ENCODE results near the gene PHF2.

Gene PHF2

GRCh38 chr9:93568169-93568568 is 8.2 kb upstream of the PHF2 start:
- ATAC-seq (no peak), DNase-seq (no peak)

- no peak for DNase-seq
- ATAC-seq, result no peak
Observed at GRCh38 chr9:93569621-93570174, 6.7 kb upstream of the PHF2 start.

- DNase-seq (no peak), ATAC-seq (no peak)
Observed at GRCh38 chr9:93572221-93572620, 4.2 kb upstream of the PHF2 start.

- ATAC-seq (no peak), DNase-seq (no peak)
Observed at GRCh38 chr9:93572636-93573515, 3.5 kb upstream of the PHF2 start.

GRCh38 chr9:93573516-93573828 is 2.9 kb upstream of the PHF2 start:
- DNase-seq, result no peak
- no peak for ATAC-seq

- ATAC-seq (no peak), DNase-seq (no peak)
Observed at GRCh38 chr9:93574091-93574899, 2.1 kb upstream of the PHF2 start.

- DNase-seq, result no peak
- ATAC-seq, result no peak
Observed at GRCh38 chr9:93574900-93575795, 1.2 kb upstream of the PHF2 start.

- peak; percentile 19 for ATAC-seq
Observed at GRCh38 chr9:93575796-93576257, 557 bp upstream of the PHF2 start.

GRCh38 chr9:93577078-93577974 is 942 bp downstream of the PHF2 start:
- peak; percentile 37 for DNase-seq

More at GRCh38 chr9:93575796-93576257, 557 bp upstream of the PHF2 start:
- DNase-seq, result peak; percentile 66

GRCh38 chr9:93577975-93578682 is 1.7 kb downstream of the PHF2 start:
- ATAC-seq, result no peak

More at GRCh38 chr9:93577078-93577974, 942 bp downstream of the PHF2 start:
- peak; percentile 7 for ATAC-seq

GRCh38 chr9:93578844-93579243 is 2.5 kb downstream of the PHF2 start:
- no peak for ATAC-seq
- no peak for DNase-seq

More at GRCh38 chr9:93577975-93578682, 1.7 kb downstream of the PHF2 start:
- DNase-seq, result no peak

GRCh38 chr9:93579711-93580516 is 3.5 kb downstream of the PHF2 start:
- no peak for ATAC-seq
- DNase-seq, result no peak

GRCh38 chr9:93580654-93581380 is 4.4 kb downstream of the PHF2 start:
- DNase-seq, result no peak

GRCh38 chr9:93582115-93582514 is 5.7 kb downstream of the PHF2 start:
- no peak for ATAC-seq

More at GRCh38 chr9:93580654-93581380, 4.4 kb downstream of the PHF2 start:
- no peak for ATAC-seq

GRCh38 chr9:93582550-93582949 is 6.2 kb downstream of the PHF2 start:
- DNase-seq (no peak), ATAC-seq (no peak)

More at GRCh38 chr9:93582115-93582514, 5.7 kb downstream of the PHF2 start:
- no peak for DNase-seq

GRCh38 chr9:93585259-93585658 is 8.9 kb downstream of the PHF2 start:
- DNase-seq, result no peak

GRCh38 chr9:93585695-93586094 is 9.3 kb downstream of the PHF2 start:
- ATAC-seq (no peak), DNase-seq (no peak)

More at GRCh38 chr9:93585259-93585658, 8.9 kb downstream of the PHF2 start:
- ATAC-seq, result no peak

Measured in stimulated activated naive CD8-positive, alpha-beta T cell treated with anti-CD3 and anti-CD28 coated beads, Interleukin-15, Interleukin-2, amounts not matched to agents 100 U/mL and 50 U/mL, for 24 hours (primary cell).